Measurements from ENCODE around the gene GINS2. TPM values are rescaled to one million over a fixed set of nuclear protein-coding genes. Genes with fewer than 3 reads are reported as not detected.

GINS2 gene
- total RNA-seq, 1 donor from 2014 or later, result 6.2 TPM

GRCh38 chr16:85654251-85655095 is 34.3 kb downstream of the GINS2 start:
- no peak for DNase-seq (ENCODE audit: low read depth in 2 of 2)

- DNase-seq (ENCODE audit: low read depth in 2 of 2), result peak in 1 of 2 donors; percentile 9
Observed at GRCh38 chr16:85653290-85653891, 35.4 kb downstream of the GINS2 start.

- peak in 1 of 2 donors; percentile 15 for DNase-seq (ENCODE audit: low read depth in 2 of 2)
Observed at GRCh38 chr16:85652431-85653221, 36.1 kb downstream of the GINS2 start.

- DNase-seq (ENCODE audit: low read depth in 2 of 2), result no peak
Observed at GRCh38 chr16:85651629-85652430, 36.9 kb downstream of the GINS2 start.

GRCh38 chr16:85650844-85651628 is 37.7 kb downstream of the GINS2 start:
- no peak for DNase-seq (ENCODE audit: low read depth in 2 of 2)

GRCh38 chr16:85650135-85650843 is 38.5 kb downstream of the GINS2 start:
- no peak for DNase-seq (ENCODE audit: low read depth in 2 of 2)

GRCh38 chr16:85649411-85650134 is 39.2 kb downstream of the GINS2 start:
- DNase-seq (ENCODE audit: low read depth in 2 of 2), result no peak

- no peak for DNase-seq (ENCODE audit: low read depth in 2 of 2)
Observed at GRCh38 chr16:85648805-85649204, 39.9 kb downstream of the GINS2 start.

- no peak for DNase-seq (ENCODE audit: low read depth in 2 of 2)
Observed at GRCh38 chr16:85648070-85648714, 40.6 kb downstream of the GINS2 start.

GRCh38 chr16:85646976-85647375 is 41.8 kb downstream of the GINS2 start:
- no peak for DNase-seq (ENCODE audit: low read depth in 2 of 2)

GRCh38 chr16:85646358-85646907 is 42.3 kb downstream of the GINS2 start:
- DNase-seq (ENCODE audit: low read depth in 2 of 2), result no peak

- no peak for DNase-seq (ENCODE audit: low read depth in 2 of 2)
Observed at GRCh38 chr16:85645021-85645589, 43.6 kb downstream of the GINS2 start.

- no peak for DNase-seq (ENCODE audit: low read depth in 2 of 2)
Observed at GRCh38 chr16:85644093-85644712, 44.6 kb downstream of the GINS2 start.

- DNase-seq (ENCODE audit: low read depth in 2 of 2), result no peak
Observed at GRCh38 chr16:85643631-85644030, 45.1 kb downstream of the GINS2 start.

- no peak for DNase-seq (ENCODE audit: low read depth in 2 of 2)
Observed at GRCh38 chr16:85642762-85643358, 45.9 kb downstream of the GINS2 start.

- peak in 1 of 2 donors; percentile 15 for DNase-seq (ENCODE audit: low read depth in 2 of 2)
Observed at GRCh38 chr16:85641776-85642176, 47.0 kb downstream of the GINS2 start.

- DNase-seq (ENCODE audit: low read depth in 2 of 2), result no peak
Observed at GRCh38 chr16:85641305-85641704, 47.4 kb downstream of the GINS2 start.

Data from dermis microvascular lymphatic vessel endothelial cell (primary cell).